H1 (cell line): ENCODE measurements around the gene MANBA.

Experiments used
- CHD1 ChIP-seq: IDR thresholded peaks from 2 replicates; pipeline ENCODE4 v1.6.1; 2012; ENCODE audit warnings: low read depth, low read length, improper control_type of control experiment
- FOSL1 ChIP-seq: IDR thresholded peaks from 2 replicates; pipeline ENCODE4 v1.6.1; 2011; ENCODE audit warnings: mild to moderate bottlenecking, low read depth, low read length, moderate library complexity; ENCODE audit not compliant: insufficient read depth
- GTF2F1 ChIP-seq: IDR thresholded peaks from 2 replicates; pipeline ENCODE4 v1.6.1; 2012; ENCODE audit warnings: low read depth, low read length, improper control_type of control experiment, borderline replicate concordance
- RAD21 ChIP-seq, 2 experiments: IDR thresholded peaks in 1 of 2; conservative IDR thresholded peaks in 1 of 2; 2 replicates each; pipeline ENCODE4 v1.6.1; 2011; ENCODE audit warnings: low read depth in 2 of 2, low read length in 2 of 2, improper control_type of control experiment in 1 of 2, inconsistent platforms in 1 of 2, mild to moderate bottlenecking in 1 of 2, moderate library complexity in 1 of 2
- SIN3A ChIP-seq, 2 experiments: IDR thresholded peaks in 1 of 2; conservative IDR thresholded peaks in 1 of 2; 2 replicates each; pipeline ENCODE4 v1.6.1; 2011 to 2012; ENCODE audit warnings: low read length in 2 of 2, improper control_type of control experiment in 1 of 2, low read depth in 1 of 2, mild to moderate bottlenecking in 1 of 2
- SP1 ChIP-seq: IDR thresholded peaks from 2 replicates; pipeline ENCODE4 v1.6.1; 2011; ENCODE audit warnings: low read depth, low read length
- SP2 ChIP-seq: IDR thresholded peaks from 2 replicates; pipeline ENCODE4 v1.6.1; 2012; ENCODE audit warnings: mild to moderate bottlenecking, low read length, inconsistent platforms

DNA sequence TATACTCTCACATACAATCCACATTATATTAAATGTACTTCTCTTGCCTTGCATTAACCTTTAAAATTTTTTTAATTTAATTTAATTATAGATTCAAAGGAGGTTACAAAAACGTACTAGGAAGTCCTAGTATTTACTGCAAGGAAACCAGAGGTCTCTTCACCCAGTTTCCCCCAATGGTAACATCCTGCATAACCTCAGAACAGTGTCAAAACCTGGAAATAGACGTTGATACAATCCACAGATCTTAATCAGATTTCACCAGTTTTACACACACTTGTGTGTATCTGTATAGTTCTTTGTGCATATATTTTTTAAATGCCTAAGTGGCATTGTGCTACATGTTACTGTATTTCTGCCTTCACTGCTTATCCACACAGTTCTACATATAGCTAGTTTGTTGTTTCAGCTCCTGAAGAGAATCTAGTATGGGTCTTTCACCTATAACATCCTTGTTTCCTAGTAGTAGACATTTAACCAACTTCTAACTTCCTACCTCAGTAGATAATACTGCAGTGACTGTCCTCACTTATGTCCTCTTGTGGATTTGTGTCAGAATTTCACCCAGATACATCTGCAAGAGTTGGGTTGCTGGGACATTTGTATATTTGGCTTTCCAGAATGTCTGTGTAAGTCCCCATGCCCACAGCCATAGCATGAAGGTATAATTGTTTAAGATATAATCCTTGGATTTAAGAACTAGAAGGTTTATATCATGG is 156.4 kb downstream of the MANBA start:
- TF ChIP-seq SP1 (no peak), CHD1 (no peak), RAD21 (IDR thresholded peaks at IDR 0.05 in 1 of 2, conservative IDR thresholded peaks at IDR 0.05 in 1 of 2; ENCODE audit: low read depth in 2 of 2, low read length in 2 of 2) (no peak), GTF2F1 (no peak), FOSL1 (no peak), SP2 (no peak), SIN3A (conservative IDR thresholded peaks at IDR 0.05 in 1 of 2, IDR thresholded peaks at IDR 0.05 in 1 of 2; ENCODE audit: low read depth in 1 of 2, low read length in 2 of 2) (no peak)
